Stimulated activated CD4-positive, alpha-beta T cell treated with anti-CD3 and anti-CD28 coated beads, Interleukin-4, amount 100 ng/mL, for 48 hours (primary cell): ENCODE data around the gene TCEAL7.
"Not testable (repeated sequence)": the region's sequence is repeated elsewhere in the genome, so short reads cannot be mapped to it uniquely, and the experiment has no call there.

ENCODE experiments used
- DNase-seq, 2 donors: peaks; one replicate each; pipeline ENCODE4 v3.0.0-alpha.2; 2020; ENCODE audit warnings: low read depth in 2 of 2

The TCEAL7 gene, protein sequence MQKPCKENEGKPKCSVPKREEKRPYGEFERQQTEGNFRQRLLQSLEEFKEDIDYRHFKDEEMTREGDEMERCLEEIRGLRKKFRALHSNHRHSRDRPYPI

DNA sequence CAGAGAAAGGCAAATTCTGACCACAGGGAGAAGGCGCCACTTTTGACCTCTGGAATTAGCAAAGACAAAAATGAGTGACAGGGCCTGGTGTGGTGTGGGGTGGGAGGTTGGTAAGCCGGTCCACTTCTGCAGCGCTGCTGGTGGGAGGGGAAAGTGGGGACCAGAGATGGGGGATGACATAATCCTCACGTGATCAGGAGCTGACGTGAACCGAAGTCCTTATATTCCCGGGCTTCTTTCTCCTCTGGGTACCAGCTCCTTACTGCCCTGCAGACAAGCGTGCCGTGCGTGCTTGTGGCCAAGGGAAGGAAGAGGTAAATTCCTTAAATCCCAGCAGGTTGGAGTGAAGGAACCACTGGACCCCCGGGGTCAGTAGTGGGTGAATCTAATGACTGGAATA lies at the start of gene TCEAL7:
TCEAL7 (plus strand) TSS at position 249 of the 400 bp plus-strand sequence. CDS start 1,165 bp downstream, outside the sequence.
- DNase-seq, result no peak

DNA sequence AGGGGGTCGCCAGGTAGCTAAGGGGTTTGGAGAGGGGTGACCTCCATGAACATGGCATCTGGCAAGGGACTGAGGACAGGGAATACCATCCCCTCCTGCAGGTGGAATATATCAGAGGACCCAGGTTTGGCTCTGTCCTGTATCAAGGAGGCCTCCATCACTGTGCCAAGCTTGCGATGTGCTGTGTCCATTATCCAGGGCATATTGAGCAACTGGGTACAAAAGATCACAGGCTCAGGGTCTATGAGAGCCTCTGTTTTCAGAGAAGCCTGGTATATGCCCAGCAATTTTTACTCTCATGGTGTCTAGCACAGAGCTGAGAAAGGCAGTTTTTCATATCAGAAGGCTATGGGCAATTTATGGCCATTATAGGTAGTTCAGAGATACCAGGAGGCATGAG lies 36.9 kb upstream of the TCEAL7 start:
- no peak for DNase-seq

DNA sequence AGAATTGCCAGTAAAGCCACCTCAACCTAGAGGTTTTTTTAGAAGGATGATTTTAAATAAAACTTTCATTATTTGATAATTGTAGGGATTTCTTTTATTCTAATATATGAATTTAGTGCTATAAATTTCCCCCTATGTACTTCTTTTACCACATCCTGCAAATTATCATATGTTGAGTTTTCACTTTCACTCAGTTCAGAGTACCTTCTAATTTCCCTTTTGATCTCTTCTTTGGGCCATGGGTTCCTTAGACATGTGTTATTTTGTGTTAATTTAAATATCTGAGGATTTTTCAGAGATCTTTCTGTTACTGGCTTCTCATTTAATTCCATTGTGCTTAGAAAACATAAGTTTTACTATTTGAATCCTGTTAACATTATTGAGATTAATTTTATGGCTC lies 25.3 kb upstream of the TCEAL7 start:
- DNase-seq, result no peak

DNA sequence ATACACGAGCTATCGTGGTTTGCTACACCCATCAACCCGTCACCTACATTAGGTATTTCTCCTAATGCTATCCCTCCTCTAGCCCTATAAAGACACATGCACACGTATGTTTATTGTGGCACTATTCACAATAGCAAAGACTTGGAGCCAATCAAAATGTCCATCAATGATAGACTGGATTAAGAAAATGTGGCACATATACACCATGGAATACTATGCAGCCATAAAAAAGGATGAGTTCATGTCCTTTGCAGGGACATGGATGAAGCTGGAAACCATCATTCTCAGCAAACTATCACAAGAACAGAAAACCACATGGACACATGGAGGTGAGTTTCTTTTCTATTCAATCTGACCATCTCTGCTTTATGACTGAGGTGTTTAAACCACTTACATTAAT lies 24.4 kb upstream of the TCEAL7 start:
- not testable (repeated sequence) for DNase-seq

DNA sequence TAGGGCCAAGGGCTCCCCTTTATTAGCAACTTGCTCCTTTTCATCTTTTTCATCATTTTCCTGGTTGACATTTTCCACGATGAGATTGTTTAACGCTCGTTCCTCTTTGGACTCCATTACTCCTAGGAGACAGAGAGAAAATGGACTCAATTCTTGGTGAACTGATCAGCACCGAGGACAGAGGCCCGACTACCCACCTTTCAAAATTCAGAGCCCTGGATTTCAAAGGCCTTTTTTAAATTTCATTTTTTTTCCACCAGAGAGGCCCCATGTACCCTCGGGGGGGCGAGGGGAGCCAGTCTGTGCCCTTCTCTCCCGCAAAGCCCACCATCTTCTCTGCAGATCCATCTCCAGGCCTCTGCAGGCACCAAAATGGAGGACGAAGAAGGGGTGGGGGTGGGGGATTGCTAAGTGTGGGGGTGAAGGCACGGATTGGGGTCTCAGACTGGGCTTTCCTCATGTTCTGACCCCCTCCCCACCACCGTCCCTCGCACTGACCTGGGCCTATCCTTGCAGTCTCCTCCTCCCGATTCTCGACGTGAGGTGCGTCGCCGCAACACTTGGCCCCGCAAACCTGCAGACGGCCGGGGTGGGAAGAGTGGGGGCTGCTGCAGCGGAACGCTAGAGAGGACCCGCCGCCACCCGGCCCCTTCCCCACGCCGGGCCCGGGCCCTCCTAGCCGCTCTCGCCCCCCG lies 20.0 kb upstream of the TCEAL7 start:
- DNase-seq, result no peak

DNA sequence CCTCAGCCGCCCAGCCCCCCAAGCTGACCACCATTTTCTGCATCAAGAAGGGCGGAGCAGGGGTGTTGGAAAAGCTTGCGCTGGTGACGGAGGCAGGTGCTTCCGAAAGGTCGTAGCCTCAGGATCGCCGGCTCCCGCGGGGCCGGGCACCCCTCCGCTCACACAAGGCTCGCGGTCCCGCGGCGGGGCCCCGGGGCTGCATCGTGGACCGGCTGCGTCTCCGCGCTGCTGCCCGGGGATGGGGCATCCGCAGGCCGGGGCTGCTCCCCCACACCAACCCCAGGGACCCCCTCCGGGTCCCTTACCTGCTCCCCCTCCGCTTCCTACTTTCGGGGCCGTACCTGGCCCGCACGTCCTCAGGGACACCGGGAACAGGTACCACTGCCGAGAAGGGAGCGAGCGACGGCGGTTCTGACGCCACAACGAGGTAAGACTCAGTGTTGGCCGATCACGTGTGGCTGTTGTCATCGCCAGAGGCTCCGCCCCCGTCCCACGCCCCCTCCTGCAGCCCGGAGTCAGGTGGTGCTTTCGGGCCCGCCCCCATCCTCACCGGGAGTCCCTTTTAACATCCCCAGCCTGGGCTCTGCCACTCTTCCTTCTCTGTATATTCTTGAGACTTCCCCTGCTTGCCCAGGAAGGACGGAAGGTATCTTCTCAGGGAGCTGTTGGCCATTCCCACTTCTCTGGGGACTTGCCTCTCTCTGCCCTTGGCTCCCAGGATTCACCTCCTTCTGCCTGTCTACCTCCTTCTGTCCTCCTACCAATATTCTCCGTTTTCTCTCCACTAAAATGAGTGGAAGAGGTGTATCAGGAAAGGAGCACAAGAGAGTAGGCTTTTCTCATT lies 19.3 kb upstream of the TCEAL7 start, which contains the start of gene BEX2:
BEX2 (minus strand) TSS at position 436 of the 844 bp plus-strand sequence. CDS start 1,014 bp downstream, outside the sequence.
- DNase-seq, result peak; percentile 72 to 75

DNA sequence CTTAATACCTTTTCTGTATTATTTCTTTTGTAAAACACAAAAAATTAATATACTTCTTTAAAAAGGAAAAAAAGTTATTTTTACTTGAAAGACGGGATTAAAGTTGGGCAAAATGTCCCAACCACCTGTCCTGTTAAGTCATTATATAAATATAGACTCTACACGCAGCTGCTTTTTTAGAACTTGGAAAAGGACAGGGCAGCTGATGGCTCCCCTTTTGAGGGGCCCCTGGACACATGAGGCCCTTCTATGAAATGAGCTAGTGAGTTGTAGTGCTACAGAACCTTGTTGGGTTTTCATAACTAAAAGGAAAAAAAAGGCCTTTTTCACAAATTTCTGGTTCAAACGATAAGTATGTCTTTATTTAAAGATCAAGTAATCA lies 18.6 kb upstream of the TCEAL7 start:
- no peak for DNase-seq

DNA sequence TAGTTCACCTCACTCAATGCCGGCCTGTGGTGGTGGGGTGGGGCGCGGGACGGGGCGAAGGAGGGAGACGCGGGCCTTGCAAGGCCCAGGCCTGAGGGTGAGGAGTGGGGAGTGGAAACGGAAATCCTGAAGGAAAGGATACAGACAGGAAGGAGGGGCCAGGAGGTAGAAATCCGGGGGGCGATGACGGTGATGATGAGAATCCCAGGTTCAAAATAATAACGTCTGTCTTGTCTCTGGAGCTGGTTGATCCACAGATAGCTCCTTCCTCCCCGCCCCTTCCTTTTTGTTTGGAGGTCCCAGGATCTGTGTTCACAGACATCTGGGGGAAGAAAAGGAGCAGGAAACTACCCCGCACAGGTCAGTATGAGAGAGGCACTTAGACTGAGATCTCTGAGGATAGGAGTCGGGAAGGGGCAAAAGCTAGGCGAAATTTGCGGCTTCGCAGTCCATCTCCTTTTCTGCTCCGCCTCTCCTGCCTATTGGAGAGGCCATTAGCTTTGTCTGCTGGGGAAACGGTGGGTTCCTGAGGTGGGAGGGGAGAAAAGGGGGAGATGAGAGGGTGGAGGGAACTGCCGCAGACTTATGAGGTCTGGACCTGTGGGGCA lies 746 bp downstream of the TCEAL7 start:
- DNase-seq, result no peak

DNA sequence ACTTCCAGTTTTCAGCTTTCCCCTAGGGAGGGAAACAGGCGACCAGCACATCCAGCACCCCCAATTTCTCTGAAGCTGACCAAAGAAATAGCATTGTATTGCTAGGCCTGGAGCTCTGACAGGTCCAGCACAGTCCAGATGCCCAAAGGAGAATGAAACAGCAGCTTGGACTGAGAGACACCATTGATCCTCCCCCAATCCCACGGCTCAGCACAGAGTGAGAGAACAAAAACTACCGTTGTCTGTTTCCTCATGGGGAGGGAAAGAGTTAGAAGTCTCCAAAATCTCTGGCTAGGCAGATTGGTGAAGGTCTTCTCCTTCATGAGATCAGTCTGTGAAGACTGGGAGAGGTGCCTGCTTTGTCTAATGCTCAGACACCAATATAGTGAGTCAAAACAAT lies 8.6 kb downstream of the TCEAL7 start:
- DNase-seq, result no peak

DNA sequence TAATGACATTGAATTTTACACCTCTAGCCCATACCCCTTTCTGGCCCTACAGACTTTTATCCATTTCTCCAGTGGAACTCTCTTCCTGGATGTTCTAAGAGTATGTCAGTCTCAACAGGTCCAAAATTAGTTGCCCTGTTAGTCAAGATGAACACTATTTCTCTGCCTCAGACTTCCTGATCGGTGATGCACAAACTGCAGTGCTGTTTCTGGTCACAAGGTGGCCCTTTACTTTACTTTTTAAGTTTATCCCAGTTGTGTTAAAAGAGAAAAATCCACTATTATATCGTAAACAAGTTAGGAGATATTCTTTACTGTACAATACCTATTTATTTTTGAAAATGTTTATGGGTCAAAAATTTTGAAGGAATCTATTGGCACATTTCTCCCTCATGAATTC lies 13.1 kb downstream of the TCEAL7 start:
- peak; percentile 6 to 11 for DNase-seq

DNA sequence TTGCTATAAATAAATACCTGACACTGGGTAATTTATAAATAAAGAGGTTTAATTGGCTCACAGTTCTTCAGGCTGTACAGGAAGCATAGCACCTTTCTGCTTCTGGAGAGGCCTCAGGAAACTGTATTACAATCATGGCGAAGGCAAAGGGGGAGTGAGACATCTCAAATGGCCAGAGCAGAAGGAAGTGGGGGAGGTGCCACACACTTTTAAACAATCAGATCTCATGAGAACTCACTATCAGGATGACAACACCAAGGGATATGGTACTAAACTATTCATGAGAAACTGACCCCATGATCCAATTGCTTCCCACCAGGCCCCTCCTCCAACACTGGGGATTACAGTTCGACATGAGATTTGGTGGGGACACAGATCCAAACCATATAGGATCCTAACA lies 14.6 kb downstream of the TCEAL7 start:
- DNase-seq, result no peak

DNA sequence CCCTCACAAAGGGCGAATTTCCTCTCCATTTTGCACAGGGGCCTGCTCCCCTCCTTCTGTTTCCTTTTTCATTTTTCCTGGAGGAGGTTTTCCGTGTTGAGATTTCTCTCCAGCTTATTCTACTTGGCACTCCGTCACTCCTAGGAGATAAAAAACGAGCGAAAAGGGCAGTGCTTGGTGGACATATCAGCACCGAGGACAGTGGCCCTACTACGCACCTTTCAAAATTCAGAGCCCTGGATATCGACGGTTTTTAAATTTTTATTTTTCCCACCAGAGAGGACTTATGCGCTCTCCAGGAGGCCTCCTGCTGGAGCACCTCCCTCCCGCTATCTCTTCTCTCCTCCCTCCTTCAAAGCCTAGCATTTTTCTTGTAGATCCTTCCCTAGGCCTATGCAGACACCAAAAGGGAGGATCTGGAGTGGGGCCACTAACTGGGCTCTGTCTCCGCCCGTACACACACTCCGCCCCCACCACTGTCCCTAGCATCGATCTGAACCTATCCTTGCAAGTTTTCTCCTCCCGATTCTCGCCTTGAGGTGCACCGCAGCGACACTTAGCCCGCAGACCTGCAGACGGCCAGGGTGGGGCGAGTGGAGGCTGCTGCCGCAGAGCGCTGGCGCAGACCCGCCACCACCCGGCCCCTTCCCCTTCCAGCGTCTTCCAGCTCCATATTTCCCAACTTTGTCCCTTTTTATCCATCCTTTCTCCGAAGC lies 17.8 kb downstream of the TCEAL7 start:
- DNase-seq, result no peak

DNA sequence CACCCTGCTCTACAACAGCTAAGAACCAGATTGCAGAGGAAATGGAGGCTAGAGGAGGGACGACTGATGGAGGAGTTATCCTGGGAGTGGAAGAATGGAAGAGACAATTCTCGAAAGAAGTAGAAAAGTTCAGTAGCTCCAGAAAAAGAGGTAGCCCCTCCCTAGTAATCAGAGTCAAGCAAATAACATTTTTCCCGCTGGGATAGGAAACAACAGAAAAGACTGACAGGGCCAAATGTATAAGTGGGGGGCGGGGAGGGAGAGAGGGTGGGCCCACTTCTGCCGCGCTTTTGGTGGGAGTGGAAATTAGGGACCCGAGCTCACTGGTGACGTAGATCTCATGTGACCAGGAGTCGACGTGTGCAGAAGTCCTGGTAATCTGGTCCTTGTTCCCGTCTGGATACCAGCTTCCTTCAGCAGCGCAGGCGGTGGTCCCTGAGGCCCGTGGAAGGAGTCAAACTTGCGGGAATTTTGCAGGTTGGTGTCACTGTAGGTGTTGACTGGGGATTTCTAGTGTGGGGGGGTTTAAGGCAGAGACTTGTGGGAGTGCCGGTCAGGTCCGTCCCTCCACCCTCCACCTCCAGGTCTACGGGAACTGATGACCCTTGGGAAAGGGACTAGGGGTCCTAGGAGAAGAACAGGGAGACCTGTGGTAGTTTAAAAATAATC lies 26.2 kb downstream of the TCEAL7 start, which contains the start of gene TCEAL9:
TCEAL9 (plus strand) TSS at position 377 of the 669 bp plus-strand sequence. CDS start 1,179 bp downstream, outside the sequence.
- DNase-seq, result no peak

DNA sequence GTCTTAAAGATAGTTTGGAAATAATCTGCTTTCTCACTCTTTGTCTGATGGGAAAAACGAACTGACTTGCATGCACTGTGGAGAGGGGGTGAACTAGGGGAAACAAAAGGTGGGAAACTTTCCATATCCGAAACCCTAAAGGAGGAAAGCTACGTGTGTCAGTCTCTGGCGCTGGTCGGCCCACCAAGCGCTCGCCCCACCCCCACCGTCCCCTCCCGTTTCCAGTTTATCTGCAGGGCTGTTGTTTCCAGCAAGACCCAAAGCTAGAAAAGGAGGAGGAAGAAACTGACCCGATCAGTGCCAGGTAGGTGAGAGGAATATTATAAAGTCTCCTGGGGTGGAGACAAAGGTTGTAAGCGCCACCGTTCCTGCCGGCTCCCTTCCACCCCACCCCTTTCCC lies 26.8 kb downstream of the TCEAL7 start:
- DNase-seq, result no peak

DNA sequence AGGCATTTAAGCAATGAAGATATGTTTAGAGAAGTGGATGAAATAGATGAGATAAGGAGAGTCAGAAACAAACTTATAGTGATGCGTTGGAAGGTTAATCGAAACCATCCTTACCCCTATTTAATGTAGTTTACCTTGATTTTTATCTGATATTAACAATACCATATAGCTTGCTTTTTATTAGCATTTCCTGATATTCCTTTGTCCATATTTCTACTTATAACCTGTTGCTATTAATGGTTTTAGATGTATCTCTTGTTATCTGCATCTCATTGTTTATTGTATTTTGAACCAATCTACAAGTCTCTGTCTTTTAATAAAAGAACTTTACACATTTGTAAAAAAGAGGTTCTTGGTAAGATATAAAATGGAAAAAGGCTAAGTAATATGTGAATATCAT lies 27.8 kb downstream of the TCEAL7 start:
- no peak for DNase-seq

DNA sequence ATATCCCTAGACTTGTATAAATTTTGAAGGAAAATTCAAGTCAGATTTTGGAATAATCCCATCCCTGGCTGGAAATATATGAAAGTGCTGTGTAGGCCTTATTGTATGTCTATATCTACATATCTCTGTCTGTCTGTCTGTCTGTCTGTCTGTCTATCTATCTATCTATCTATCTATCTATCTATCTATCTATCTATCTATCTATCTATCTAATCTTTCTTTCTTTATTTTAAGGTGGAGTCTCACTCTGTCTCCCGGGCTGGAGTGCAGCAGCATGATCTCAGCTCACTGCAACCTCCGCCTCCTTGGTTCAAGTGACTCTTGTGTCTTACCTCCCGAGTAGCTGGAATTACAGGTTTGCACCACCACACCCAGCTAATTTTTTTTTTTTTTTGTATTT lies 29.6 kb downstream of the TCEAL7 start:
- DNase-seq, result not testable (repeated sequence)

DNA sequence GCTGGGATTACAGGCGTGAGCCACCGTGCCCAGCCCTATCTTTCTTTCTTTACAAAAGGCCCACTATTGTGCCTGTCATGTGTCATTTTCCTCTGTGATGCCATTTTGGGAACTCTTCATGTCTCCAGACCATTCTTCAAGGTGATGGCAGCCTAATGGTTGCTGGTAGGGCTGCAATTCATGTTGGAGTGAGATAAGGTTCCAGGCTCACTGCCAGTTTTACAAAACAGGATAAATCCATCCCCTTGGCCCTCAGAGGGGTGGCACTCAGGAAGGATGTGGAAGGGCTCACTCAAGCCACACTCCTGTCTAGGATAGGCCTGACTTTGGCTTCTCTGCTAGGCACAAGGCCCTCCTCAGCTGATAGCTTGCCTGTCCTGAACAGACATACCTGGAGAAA lies 30.1 kb downstream of the TCEAL7 start:
- DNase-seq, result no peak

DNA sequence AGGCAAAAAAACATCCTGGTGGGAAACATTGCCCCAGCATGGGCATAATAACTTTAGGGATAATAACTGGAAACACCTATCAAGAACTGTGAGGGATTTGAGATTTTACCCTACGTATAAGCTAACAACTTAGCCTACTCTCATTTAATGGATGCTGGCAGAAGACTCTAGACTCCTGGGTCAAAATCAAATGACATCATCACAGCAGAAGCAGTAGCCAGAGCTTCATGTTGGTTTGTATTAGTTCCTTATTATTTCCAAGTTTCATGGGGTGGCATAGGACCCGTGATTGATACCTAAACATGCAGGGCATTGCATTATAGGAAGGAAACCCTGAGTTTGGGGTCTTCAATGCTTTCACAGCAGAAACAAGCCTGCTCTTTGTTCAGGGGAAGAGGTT lies 30.9 kb downstream of the TCEAL7 start:
- DNase-seq, result no peak

DNA sequence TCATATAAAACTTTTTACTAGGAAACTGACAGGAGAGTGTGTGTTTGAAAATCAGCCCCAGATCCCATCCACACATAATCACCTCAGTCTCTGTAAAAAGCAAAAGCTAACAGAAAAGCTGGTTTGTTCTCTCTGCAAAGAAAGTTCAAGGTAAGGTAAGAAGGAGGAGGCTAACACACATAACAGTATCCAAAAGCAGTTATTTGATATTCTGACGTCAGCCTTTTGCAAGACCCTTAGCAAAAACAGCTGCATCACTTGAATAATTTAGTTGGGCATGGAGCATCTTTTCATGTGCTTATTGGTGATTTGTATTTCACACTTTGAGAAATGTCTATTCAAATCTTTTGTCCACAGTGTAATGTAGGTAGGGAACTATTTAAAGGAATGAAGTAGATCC lies 31.8 kb downstream of the TCEAL7 start:
- no peak for DNase-seq

DNA sequence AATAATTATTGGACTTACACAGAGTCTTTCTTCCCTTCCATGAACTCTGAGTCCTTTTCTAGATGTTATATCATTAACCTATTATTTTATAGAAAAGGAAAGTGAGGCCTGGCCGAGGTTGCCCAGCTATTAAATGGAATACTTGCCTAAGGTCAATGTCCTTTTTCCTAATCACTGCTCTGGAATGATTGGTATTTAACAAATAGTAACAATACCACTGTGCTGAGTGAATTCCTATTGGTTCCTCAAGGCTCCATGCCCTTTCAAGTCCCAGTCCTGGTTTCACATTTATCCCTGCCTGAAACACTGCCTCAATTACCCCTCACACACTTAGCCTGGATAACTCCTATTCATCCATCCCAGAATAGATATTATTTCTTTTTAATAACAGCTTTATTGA lies 32.4 kb downstream of the TCEAL7 start:
- no peak for DNase-seq

DNA sequence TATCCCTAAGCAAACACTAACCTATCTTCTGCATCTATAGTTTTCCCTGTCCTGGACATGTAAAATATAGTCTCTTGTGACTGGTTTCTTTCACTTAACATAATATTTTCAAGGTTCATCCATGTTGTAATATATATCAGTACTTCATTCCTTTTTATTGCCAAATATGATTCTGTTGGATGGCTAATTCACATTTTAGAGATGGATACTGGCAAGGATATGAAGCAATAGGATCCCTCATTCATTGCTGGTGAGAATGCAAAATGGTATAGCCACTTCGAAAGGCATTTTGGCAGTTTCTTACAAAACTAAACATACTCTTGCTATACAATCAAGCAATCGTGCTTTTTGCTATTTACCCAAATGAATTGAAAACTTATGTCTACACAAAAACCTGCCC lies 33.0 kb downstream of the TCEAL7 start:
- no peak for DNase-seq
